Body of pancreas (tissue), 4 donors: ENCODE results near the gene CAST.

Experiments used
- POLR2A ChIP-seq, 3 donors: fragments of 450-650 bp; IDR thresholded peaks; one replicate each; pipeline ENCODE4 v1.6.1; 2016; ENCODE audit warnings: antibody characterized with exemption in 3 of 3, mild to moderate bottlenecking in 2 of 3
- TF ChIP-seq, protein P1 (sequence below), 7 experiments: fragments of 450-650 bp in 4 of 7; fragments of 200-600 bp in 3 of 7; sonication (generic) in 3 of 7; IDR thresholded peaks; one replicate each; pipeline ENCODE4 v1.5.1; 2016 to 2019; ENCODE audit warnings: antibody characterized with exemption in 7 of 7

- TF ChIP-seq, protein P1, sequence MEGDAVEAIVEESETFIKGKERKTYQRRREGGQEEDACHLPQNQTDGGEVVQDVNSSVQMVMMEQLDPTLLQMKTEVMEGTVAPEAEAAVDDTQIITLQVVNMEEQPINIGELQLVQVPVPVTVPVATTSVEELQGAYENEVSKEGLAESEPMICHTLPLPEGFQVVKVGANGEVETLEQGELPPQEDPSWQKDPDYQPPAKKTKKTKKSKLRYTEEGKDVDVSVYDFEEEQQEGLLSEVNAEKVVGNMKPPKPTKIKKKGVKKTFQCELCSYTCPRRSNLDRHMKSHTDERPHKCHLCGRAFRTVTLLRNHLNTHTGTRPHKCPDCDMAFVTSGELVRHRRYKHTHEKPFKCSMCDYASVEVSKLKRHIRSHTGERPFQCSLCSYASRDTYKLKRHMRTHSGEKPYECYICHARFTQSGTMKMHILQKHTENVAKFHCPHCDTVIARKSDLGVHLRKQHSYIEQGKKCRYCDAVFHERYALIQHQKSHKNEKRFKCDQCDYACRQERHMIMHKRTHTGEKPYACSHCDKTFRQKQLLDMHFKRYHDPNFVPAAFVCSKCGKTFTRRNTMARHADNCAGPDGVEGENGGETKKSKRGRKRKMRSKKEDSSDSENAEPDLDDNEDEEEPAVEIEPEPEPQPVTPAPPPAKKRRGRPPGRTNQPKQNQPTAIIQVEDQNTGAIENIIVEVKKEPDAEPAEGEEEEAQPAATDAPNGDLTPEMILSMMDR (IDR thresholded peaks at IDR 0.05) = no peak
- no peak for TF ChIP-seq POLR2A (IDR thresholded peaks at IDR 0.05)
These were observed 33.8 kb upstream of the CAST start for GRCh38 chr5:96628406-96628805.
